K562 (cell line): ENCODE measurements around the gene USP37. TPM values are rescaled to one million over a fixed set of nuclear protein-coding genes. Genes with fewer than 3 reads are reported as not detected.

Source experiments
- ATAC-seq: fragments of 200-7000 bp; cut with Tn5 transposase; 3 replicates; pipeline ENCODE4 v1.9.1; 2020; ENCODE audit warnings: moderate library complexity
- BruUV-seq: library from RNA; stranded (reverse); fragments of 400-500 nt; replicated peaks from 2 replicates; lab custom pipeline; 2021; lab: Mats Ljungman, UMichigan
- CTCF ChIA-PET: fragments of 300-600 bp; formaldehyde crosslinking; extraction: SDS; loops from one replicate; lab custom pipeline; 2021; ENCODE audit warnings: low intra/inter-chr PET ratio; lab: Yijun Ruan, JAX
- POLR2A ChIA-PET: fragments of 300-600, 350-650 bp; sonication (Branson Sonifier 250); formaldehyde crosslinking; extraction: SDS; loops from one replicate; lab custom pipeline; 2021; ENCODE audit warnings: antibody characterized with exemption, inconsistent platforms; lab: Yijun Ruan, JAX
- DNase-seq, 4 experiments: peaks; one replicate each; pipeline versions ENCODE4 v3.0.0 to v3.0.0-alpha.2; 2011 to 2018; ENCODE audit warnings: low spot score in 3 of 4, mixed read lengths in 3 of 4; ENCODE audit errors: extremely low read depth in 1 of 4
- FAIRE-seq: peaks from 2 replicates; lab custom pipeline; 2011; peaks lifted over from hg19 to GRCh38; lab: Jason Lieb, UNC
- H2AFZ ChIP-seq: 2 replicates; pipeline ENCODE4 v1.6.0; 2011; ENCODE audit warnings: low read depth, low read length, control low read depth, inconsistent platforms
- H3K27ac ChIP-seq: fragments of 200-600 bp; 3 replicates; pipeline ENCODE4 v1.8.0; 2011; ENCODE audit warnings: low read depth, mild to moderate bottlenecking, control low read depth, inconsistent platforms, low read length, moderate library complexity, mixed read lengths; ENCODE audit errors: extremely low read depth
- H3K27me3 ChIP-seq, 2 experiments: fragments of 300-600 bp in 1 of 2; 2 replicates in 1 of 2; 3 replicates in 1 of 2; pipeline versions ENCODE4 v1.6.0 to v1.8.0; 2011; ENCODE audit warnings: inconsistent platforms in 2 of 2, low read length in 2 of 2, mild to moderate bottlenecking in 1 of 2, mixed read lengths in 1 of 2, moderate library complexity in 1 of 2; ENCODE audit not compliant: control insufficient read depth in 2 of 2, insufficient read depth in 2 of 2
- H3K36me3 ChIP-seq: fragments of 300-600 bp; 3 replicates; pipeline ENCODE4 v1.8.0; 2011; ENCODE audit warnings: mild to moderate bottlenecking, low read length, inconsistent platforms; ENCODE audit not compliant: control insufficient read depth, insufficient read depth
- H3K4me1 ChIP-seq, 2 experiments: fragments of 200-600 bp in 1 of 2; replicated peaks in 1 of 2; 2 replicates in 1 of 2; 3 replicates in 1 of 2; pipeline versions ENCODE4 v1.5.1 to v1.8.0; 2011; ENCODE audit warnings: inconsistent platforms in 2 of 2, low read length in 2 of 2, mild to moderate bottlenecking in 1 of 2, mixed read lengths in 1 of 2, moderate library complexity in 1 of 2; ENCODE audit not compliant: control insufficient read depth in 2 of 2, insufficient read depth in 2 of 2
- H3K4me2 ChIP-seq: 2 replicates; pipeline ENCODE4 v1.6.1; 2011; ENCODE audit warnings: low read length, control low read depth, inconsistent platforms, mixed read lengths; ENCODE audit not compliant: insufficient read depth
- H3K4me3 ChIP-seq: fragments of 200-600 bp; sonication (generic), shearing (Covaris generic); 2 replicates; pipeline ENCODE4 v1.5.1; 2016; ENCODE audit warnings: control low read depth, inconsistent platforms
- H3K79me2 ChIP-seq: fragments of 200-600 bp; 3 replicates; pipeline ENCODE4 v1.8.0; 2011; ENCODE audit warnings: low read length, inconsistent platforms; ENCODE audit not compliant: control insufficient read depth, insufficient read depth
- H3K9ac ChIP-seq, 2 experiments: 2 replicates each; pipeline versions ENCODE4 v1.6.0 to v1.6.1; 2011; ENCODE audit warnings: low read depth in 2 of 2, low read length in 2 of 2, control low read depth in 1 of 2, inconsistent platforms in 1 of 2, mild to moderate bottlenecking in 1 of 2, mixed read lengths in 1 of 2; ENCODE audit not compliant: insufficient read depth in 1 of 2
- H3K9me1 ChIP-seq: one replicate; pipeline ENCODE4 v1.6.0; 2011; ENCODE audit warnings: inconsistent platforms, mild to moderate bottlenecking, low read length, moderate library complexity; ENCODE audit not compliant: control insufficient read depth, insufficient read depth
- H3K9me3 ChIP-seq: replicated peaks from 2 replicates; pipeline ENCODE4 v1.5.1; 2011; ENCODE audit warnings: low read depth, low read length, inconsistent platforms; ENCODE audit not compliant: control insufficient read depth, insufficient read depth
- H4K20me1 ChIP-seq: replicated peaks from 2 replicates; pipeline ENCODE4 v1.6.1; 2011; ENCODE audit warnings: low read length, inconsistent platforms, mixed read lengths; ENCODE audit not compliant: control insufficient read depth, insufficient read depth
- ARID3A ChIP-seq: IDR thresholded peaks from 2 replicates; pipeline ENCODE4 v1.6.1; 2012; ENCODE audit warnings: low read depth, low read length, improper control_type of control experiment, borderline replicate concordance
- GATAD2B ChIP-seq: fragments of 450-650 bp; IDR thresholded peaks from 2 replicates; pipeline ENCODE4 v1.6.1; 2017; ENCODE audit warnings: mild to moderate bottlenecking, borderline replicate concordance
- MCM3 ChIP-seq: fragments of 450-650 bp; IDR thresholded peaks from 2 replicates; pipeline ENCODE4 v1.6.1; 2016
- PRPF4 ChIP-seq: fragments of 200-400 bp; formaldehyde crosslinking; IDR thresholded peaks from one replicate; pipeline ENCODE4 v1.6.1; 2017; ENCODE audit warnings: low read length, low read depth, mild to moderate bottlenecking; ENCODE audit not compliant: insufficient read depth, poor library complexity, severe bottlenecking
- RBM22 ChIP-seq: fragments of 200-400 bp; formaldehyde crosslinking; IDR thresholded peaks from 2 replicates; pipeline ENCODE4 v1.6.1; 2018; ENCODE audit warnings: low read length, low read depth; ENCODE audit not compliant: poor library complexity, severe bottlenecking
- SIX5 ChIP-seq, 2 experiments: IDR thresholded peaks; 2 replicates each; pipeline ENCODE4 v1.6.1; 2011; ENCODE audit warnings: low read length in 2 of 2, borderline replicate concordance in 1 of 2, low read depth in 1 of 2, mild to moderate bottlenecking in 1 of 2, moderate library complexity in 1 of 2; ENCODE audit not compliant: insufficient read depth in 1 of 2
- ZNF143 ChIP-seq: sonication (generic); formaldehyde crosslinking; IDR thresholded peaks from 2 replicates; pipeline ENCODE4 v1.9.0; 2022; ENCODE audit warnings: mild to moderate bottlenecking, missing genetic modification reagents
- ZNF184 ChIP-seq: sonication (generic); formaldehyde crosslinking; IDR thresholded peaks from 2 replicates; pipeline ENCODE4 v1.5.0; 2020; ENCODE audit warnings: missing genetic modification reagents
- ZNF277 ChIP-seq: fragments of 250-450 bp; sonication (Bioruptor Pico); IDR thresholded peaks from 2 replicates; pipeline ENCODE4 v1.8.0; 2022; ENCODE audit warnings: inconsistent platforms, mild to moderate bottlenecking, moderate library complexity, borderline replicate concordance
- ZNF282 ChIP-seq: sonication (generic); formaldehyde crosslinking; IDR thresholded peaks from 2 replicates; pipeline ENCODE4 v1.8.1; 2023; ENCODE audit warnings: missing genetic modification reagents
- WGBS: fragments of 100-300 bp; shearing (Covaris generic); methylation state at CpG from one replicate; pipeline ENCODE4 v1.1.6; 2016; ENCODE audit warnings: low coverage, mixed read lengths; ENCODE audit not compliant: insufficient coverage; ENCODE audit errors: missing lambda C conversion rate; 5-methylcytosine and 5-hydroxymethylcytosine counted together
- in situ Hi-C: fragments of 300-500 bp; cut with MboI; formaldehyde crosslinking; loops from 4 replicates; pipeline ENCODE4 v1.15.0; 2018; ENCODE audit warnings: inconsistent platforms, mixed read lengths
- intact Hi-C: fragments of 100-400 bp; cut with micrococcal nuclease; formaldehyde crosslinking; loops from 2 replicates; pipeline ENCODE4 v1.14.2; 2022
- polyA plus RNA-seq, 8 experiments: library from polyadenylated mRNA; depleted of rRNA in 4 of 8; stranded (reverse) in 5 of 8; unstranded in 3 of 8; fragments of >200 nt; fragmentation: Nextera tagmentation in 2 of 8; fragmentation: Illumina TruSeq in 1 of 8; extraction: Ambion mirVana in 2 of 8; extraction: Trizol in 1 of 8; gene quantifications; 2 replicates each; pipeline versions ENCODE4 v1.2.1 to v1.2.3, GENCODE V29; 2011 to 2014; ENCODE audit warnings: inconsistent platforms in 1 of 8, missing spikeins in 1 of 8
- total RNA-seq, 7 experiments: library from RNA; depleted of rRNA in 6 of 7; stranded (reverse); fragments of >200 nt in 6 of 7; fragmentation: Illumina TruSeq in 2 of 7; extraction: Trizol in 2 of 7; gene quantifications; 2 replicates each; pipeline versions ENCODE4 v1.2.1 to v1.2.3, GENCODE V29; 2011 to 2021; ENCODE audit warnings: low replicate concordance in 1 of 7

Gene USP37
- total and polyA plus RNA-seq, 9 of the 15 experiments (the other 6 are each of a cell fraction or from before 2014, with no cell fraction given): 2.0 to 14.2 (median 8.5) TPM

GRCh38 chr2:218523651-218524050 is 44.5 kb downstream of the USP37 start:
- FAIRE-seq: no peak
- no peaks in the 10 kb centered on the region for H4K20me1 ChIP-seq
- no peak for DNase-seq
- no peaks in the 10 kb centered on the region for H3K9me3 ChIP-seq
- no peak for ATAC-seq
- no peak overlapping the region for H3K27ac ChIP-seq
- intact Hi-C loops: no loop called here
- H3K4me2 ChIP-seq: no peak overlapping the region
- TF ChIP-seq PRPF4 (no peak), ZNF277 (CRISPR knock-in tag) (no peak), GATAD2B (no peak), ZNF184 (no peak), ARID3A (no peak), SIX5 (IDR thresholded peaks at IDR 0.05; ENCODE audit: borderline replicate concordance in 1 of 2, insufficient read depth in 1 of 2, low read depth in 1 of 2, low read length in 2 of 2) (no peak), ZNF282 (no peak), ZNF143 (CRISPR knock-in tag) (no peak), MCM3 (no peak), RBM22 (no peak)
- POLR2A ChIA-PET: no interaction called here
- CTCF ChIA-PET: no interaction called here
- no peak overlapping the region for H3K4me3 ChIP-seq
- H3K79me2 ChIP-seq: no peaks in the 10 kb centered on the region
- BruUV-seq: no TSS peak
- WGBS: 100% methylated on average over 1 of the region's 1 CpG
- in situ Hi-C loops: no loop called here
- no peaks in the 10 kb centered on the region for H3K27me3 ChIP-seq
- peaks cover 36% of the 10 kb centered on the region; the same call in 2 of the 3 replicates for H3K36me3 ChIP-seq
- no peaks in the 10 kb centered on the region for H3K9me1 ChIP-seq
- H2AFZ ChIP-seq: no peak overlapping the region
- H3K9ac ChIP-seq: no peak overlapping the region
- H3K4me1 ChIP-seq: no peaks in the 10 kb centered on the region
